PFSK-1 (cell line): ENCODE data around the gene ZGPAT.

ENCODE experiments used
- FOXP2 ChIP-seq: optimal IDR thresholded peaks from 2 replicates; pipeline ENCODE3; 2011; ENCODE audit warnings: borderline replicate concordance, control low read depth, inconsistent platforms; ENCODE audit not compliant: insufficient read depth; ENCODE audit errors: extremely low read length, extremely low read depth
- POLR2AphosphoS5 ChIP-seq: IDR thresholded peaks from 2 replicates; pipeline ENCODE4 v1.6.1; 2012; ENCODE audit warnings: low read depth, mild to moderate bottlenecking, control low read depth, low read length, moderate library complexity
- REST ChIP-seq, 2 experiments: IDR thresholded peaks; 2 replicates each; pipeline versions ENCODE4 v1.6.1 to v1.8.0; 2011 to 2012; ENCODE audit warnings: low read depth in 2 of 2, low read length in 2 of 2, control low read depth in 1 of 2, inconsistent platforms in 1 of 2, mild to moderate bottlenecking in 1 of 2, moderate library complexity in 1 of 2; ENCODE audit not compliant: insufficient read depth in 1 of 2
- SIN3A ChIP-seq: IDR thresholded peaks from 2 replicates; pipeline ENCODE4 v1.6.1; 2012; ENCODE audit warnings: mild to moderate bottlenecking, low read length, moderate library complexity, borderline replicate concordance; ENCODE audit not compliant: insufficient read depth
- TAF1 ChIP-seq: IDR thresholded peaks from 2 replicates; pipeline ENCODE4 v1.6.1; 2012; ENCODE audit warnings: low read length, control low read depth, borderline replicate concordance; ENCODE audit not compliant: insufficient read depth

ZGPAT gene

GRCh38 chr20:63703471-63703975, 4.3 kb upstream of the ZGPAT start:
- TF ChIP-seq POLR2AphosphoS5 (no peak), TAF1 (no peak), SIN3A (no peak), FOXP2 (no peak), REST (IDR thresholded peaks at IDR 0.05; ENCODE audit: insufficient read depth in 1 of 2, low read depth in 2 of 2, low read length in 2 of 2) (no peak)

GRCh38 chr20:63703976-63704748, 3.7 kb upstream of the ZGPAT start:
- TF ChIP-seq REST (IDR thresholded peaks at IDR 0.05; ENCODE audit: insufficient read depth in 1 of 2, low read depth in 2 of 2, low read length in 2 of 2) = no peak
- TF ChIP-seq POLR2AphosphoS5 = no peak
- TF ChIP-seq SIN3A = no peak
- no peak for TF ChIP-seq FOXP2

- TF ChIP-seq TAF1 (no peak), SIN3A (no peak), FOXP2 (no peak), REST (IDR thresholded peaks at IDR 0.05; ENCODE audit: insufficient read depth in 1 of 2, low read depth in 2 of 2, low read length in 2 of 2) (no peak), POLR2AphosphoS5 (no peak)
These were observed 3.1 kb upstream of the ZGPAT start for GRCh38 chr20:63704749-63705117.

- TF ChIP-seq FOXP2 (no peak), POLR2AphosphoS5 (no peak), SIN3A (no peak), TAF1 (no peak), REST (IDR thresholded peaks at IDR 0.05; ENCODE audit: insufficient read depth in 1 of 2, low read depth in 2 of 2, low read length in 2 of 2) (no peak)
These were observed 2.4 kb upstream of the ZGPAT start for GRCh38 chr20:63705232-63706026.
